Measurements from ENCODE around the gene ESR1. TPM values are rescaled to one million over a fixed set of nuclear protein-coding genes. Genes with fewer than 3 reads are reported as not detected.
"Not testable (repeated sequence)": the region's sequence is repeated elsewhere in the genome, so short reads cannot be mapped to it uniquely, and the experiment has no call there.

The ESR1 gene
- total RNA-seq, 1 experiment from 2014 or later, result not detected

DNA sequence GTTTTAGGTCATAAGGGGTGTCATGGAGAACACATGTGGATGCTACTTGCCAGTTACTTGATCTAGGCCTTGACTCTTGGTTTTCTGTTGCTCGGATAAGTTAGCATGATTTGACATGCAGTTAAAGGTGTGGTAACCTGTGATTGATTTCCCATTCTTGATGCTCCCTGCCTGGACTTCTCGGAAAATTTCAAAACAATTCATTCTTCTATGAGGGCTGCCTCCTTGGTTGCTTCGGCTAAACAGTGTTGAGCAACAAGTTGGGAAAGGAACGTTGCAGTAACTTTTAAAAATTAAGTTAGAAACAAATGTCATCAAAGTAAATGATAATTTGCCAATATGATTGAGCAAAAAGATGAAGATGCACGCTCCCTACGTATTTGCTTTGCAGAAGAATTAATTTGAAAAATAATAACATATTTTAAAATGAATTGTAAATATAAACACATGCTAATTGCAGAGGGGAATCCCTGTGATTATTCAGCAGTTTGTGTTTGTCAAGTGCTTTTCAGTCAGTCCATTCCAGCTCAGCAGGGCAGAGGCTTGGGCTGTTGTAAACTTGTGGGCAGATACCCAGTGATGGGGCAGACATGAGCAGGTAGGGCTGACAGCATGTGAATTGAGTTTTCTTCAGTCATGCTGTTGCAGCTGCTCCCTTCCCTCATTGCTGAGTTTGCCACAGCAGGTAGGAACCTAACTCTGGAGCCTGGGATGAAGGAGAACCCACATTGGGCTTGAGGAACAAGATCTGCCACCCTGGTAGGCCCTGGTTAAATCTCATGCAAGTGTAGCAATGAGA is 110.2 kb downstream of the ESR1 start:
- DNase-seq (ENCODE audit: low read depth in 1 of 2, low spot score in 2 of 2), result no peak

DNA sequence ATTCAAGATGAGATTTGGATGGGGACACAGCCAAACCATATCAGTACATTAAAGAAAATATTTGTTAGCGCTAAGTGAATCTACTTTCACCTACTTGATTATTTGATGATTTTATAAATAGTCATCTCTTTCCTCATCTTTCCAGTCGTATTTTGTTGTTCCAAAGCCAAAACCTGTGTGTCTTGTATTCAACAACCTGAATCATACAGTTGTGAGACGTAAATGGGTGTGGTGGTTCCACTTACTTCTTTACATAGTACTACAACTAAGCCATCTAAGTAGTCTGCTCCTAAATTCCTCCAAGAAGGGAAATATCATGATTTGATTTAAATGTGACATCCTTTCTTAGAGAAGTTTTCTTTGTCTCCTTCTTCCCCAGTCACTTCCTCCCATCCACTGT is 132.8 kb downstream of the ESR1 start:
- no peak for DNase-seq (ENCODE audit: low read depth in 1 of 2, low spot score in 2 of 2)
- Histone ChIP-seq H3K4me1 (replicated peaks) (no peaks in the 10 kb centered on the region), H3K36me3 (no peaks in the 10 kb centered on the region), H3K9me3 (replicated peaks) (no peaks in the 10 kb centered on the region), H3K4me3 (no peak overlapping the region), H3K27ac (no peak overlapping the region), H3K27me3 (replicated peaks) (no peaks in the 10 kb centered on the region; the same call in none of the 2 replicates)

More for the DNA sequence above, 110.2 kb downstream of the ESR1 start:
- peak overlapping the region; percentile 74 for H3K27ac ChIP-seq
- H3K4me3 ChIP-seq, result no peak overlapping the region
- no peaks in the 10 kb centered on the region for H3K27me3 ChIP-seq (replicated peaks)
- H3K9me3 ChIP-seq (replicated peaks), result no peaks in the 10 kb centered on the region
- no peaks in the 10 kb centered on the region for H3K36me3 ChIP-seq
- H3K4me1 ChIP-seq (replicated peaks), result peaks cover 39% of the 10 kb centered on the region

DNA sequence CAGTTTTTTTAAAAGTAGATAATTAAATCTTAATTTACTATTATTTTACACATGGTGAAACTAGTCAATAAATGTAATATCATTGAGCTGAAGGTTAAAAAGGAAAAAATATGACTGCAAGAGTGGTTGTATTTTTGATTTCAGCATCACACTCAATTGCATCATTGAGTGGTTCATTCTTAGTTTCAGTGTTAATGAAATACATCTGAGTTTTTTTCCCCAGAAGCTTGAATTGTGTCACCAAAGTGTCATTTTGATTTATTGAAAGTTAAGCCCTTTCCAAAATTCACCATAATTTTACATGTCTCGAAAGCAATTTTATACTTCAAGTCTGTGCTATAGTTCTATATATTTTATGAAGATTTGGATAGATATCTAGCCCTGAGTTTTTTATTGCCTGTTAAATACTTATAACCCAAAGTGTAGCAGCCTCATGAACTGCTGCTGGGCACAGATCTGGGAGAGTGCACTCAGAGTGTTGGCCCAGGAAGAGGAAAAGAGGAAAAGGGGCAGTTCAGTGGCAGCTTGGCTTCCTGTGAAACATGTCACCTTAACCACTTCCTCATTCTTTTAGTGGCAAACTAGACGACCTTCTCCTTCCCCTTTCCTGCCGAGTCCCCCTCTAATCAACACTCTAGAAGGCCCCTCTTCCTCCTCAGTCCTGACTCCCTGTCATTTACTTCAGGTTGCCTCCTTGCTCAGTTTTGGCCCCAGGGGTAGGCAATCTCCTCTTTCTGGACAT is 140.7 kb downstream of the ESR1 start:
- DNase-seq (ENCODE audit: low read depth in 1 of 2, low spot score in 2 of 2), result no peak
- no peaks in the 10 kb centered on the region for H3K27me3 ChIP-seq (replicated peaks)
- H3K4me3 ChIP-seq, result no peak overlapping the region
- H3K27ac ChIP-seq, result no peak overlapping the region
- no peaks in the 10 kb centered on the region for H3K9me3 ChIP-seq (replicated peaks)
- H3K4me1 ChIP-seq (replicated peaks), result no peaks in the 10 kb centered on the region
- no peaks in the 10 kb centered on the region for H3K36me3 ChIP-seq

DNA sequence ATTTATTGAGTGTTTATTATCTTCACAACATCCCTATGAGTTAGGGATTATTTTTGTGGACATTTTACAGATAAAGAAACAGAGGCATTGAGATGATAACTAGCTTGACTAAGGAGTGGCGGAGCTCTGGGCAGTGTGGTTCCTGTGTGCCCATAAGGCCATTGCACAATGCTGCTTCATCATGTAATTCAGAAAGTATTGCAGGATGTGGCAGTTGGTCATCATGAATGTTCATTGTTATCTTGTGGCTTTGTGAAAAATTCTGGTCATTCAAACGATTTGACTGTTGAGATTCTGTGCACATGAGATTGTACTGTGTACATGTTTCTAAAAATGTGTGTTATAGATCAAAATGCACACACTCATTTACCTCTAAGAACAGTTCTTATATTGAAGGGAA is 150.8 kb downstream of the ESR1 start:
- Histone ChIP-seq H3K36me3 (no peaks in the 10 kb centered on the region), H3K4me1 (replicated peaks) (peaks cover 4% of the 10 kb centered on the region; the same call in 1 of the 2 replicates), H3K9me3 (replicated peaks) (no peaks in the 10 kb centered on the region; the same call in 1 of the 2 replicates), H3K4me3 (no peak overlapping the region), H3K27ac (no peak overlapping the region), H3K27me3 (replicated peaks) (no peaks in the 10 kb centered on the region)
- DNase-seq (ENCODE audit: low read depth in 1 of 2, low spot score in 2 of 2), result no peak

DNA sequence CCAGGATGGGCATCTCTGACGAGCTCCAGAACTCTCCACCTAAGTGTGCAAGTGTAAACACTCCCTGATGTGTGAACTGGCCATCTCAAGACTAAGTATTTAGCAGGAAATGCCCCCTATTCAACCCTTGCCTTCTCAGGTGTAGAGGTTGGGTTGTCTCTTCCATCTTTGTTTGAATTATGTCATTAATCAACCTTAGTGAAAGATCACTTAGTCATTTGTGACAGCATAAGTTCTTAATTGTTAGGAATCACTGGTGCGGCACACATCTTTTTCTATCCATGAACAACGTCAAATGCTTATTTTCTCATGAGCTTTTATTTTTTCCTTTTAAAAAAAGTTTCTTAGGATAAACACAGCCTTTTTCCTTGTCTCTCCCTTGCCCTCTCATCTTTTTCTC is 151.6 kb downstream of the ESR1 start:
- H3K9me3 ChIP-seq (replicated peaks), result no peaks in the 10 kb centered on the region; the same call in 1 of the 2 replicates
- H3K4me3 ChIP-seq, result no peak overlapping the region
- no peak overlapping the region for H3K27ac ChIP-seq
- H3K36me3 ChIP-seq, result no peaks in the 10 kb centered on the region
- peaks cover 4% of the 10 kb centered on the region; the same call in 1 of the 2 replicates for H3K4me1 ChIP-seq (replicated peaks)
- no peaks in the 10 kb centered on the region for H3K27me3 ChIP-seq (replicated peaks)
- no peak for DNase-seq (ENCODE audit: low read depth in 1 of 2, low spot score in 2 of 2)

DNA sequence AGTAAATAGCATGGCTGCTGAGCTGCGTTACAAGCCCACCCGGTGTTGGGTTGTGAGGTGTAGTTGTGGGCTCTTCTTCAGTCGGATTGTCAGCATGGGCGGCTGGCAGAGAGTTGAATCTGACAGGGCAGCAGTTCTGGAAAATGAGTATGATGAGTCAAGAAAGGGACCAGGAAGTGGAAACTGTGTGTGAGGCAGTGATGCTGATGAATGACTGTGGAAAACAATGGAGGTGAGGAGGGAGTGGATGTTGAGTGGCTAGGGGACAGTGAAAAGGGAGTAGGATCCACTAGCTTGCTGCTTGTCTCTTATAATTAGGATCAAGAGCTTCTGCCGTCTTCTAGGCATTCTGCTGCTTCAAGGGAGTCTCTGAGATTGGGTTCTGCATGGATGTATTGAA is 154.3 kb downstream of the ESR1 start:
- H3K4me3 ChIP-seq, result no peak overlapping the region
- H3K4me1 ChIP-seq (replicated peaks), result peaks cover 4% of the 10 kb centered on the region; the same call in 1 of the 2 replicates
- no peaks in the 10 kb centered on the region for H3K27me3 ChIP-seq (replicated peaks)
- H3K9me3 ChIP-seq (replicated peaks), result no peaks in the 10 kb centered on the region; the same call in 1 of the 2 replicates
- H3K27ac ChIP-seq, result no peak overlapping the region
- DNase-seq (ENCODE audit: low read depth in 1 of 2, low spot score in 2 of 2), result no peak
- H3K36me3 ChIP-seq, result no peaks in the 10 kb centered on the region

DNA sequence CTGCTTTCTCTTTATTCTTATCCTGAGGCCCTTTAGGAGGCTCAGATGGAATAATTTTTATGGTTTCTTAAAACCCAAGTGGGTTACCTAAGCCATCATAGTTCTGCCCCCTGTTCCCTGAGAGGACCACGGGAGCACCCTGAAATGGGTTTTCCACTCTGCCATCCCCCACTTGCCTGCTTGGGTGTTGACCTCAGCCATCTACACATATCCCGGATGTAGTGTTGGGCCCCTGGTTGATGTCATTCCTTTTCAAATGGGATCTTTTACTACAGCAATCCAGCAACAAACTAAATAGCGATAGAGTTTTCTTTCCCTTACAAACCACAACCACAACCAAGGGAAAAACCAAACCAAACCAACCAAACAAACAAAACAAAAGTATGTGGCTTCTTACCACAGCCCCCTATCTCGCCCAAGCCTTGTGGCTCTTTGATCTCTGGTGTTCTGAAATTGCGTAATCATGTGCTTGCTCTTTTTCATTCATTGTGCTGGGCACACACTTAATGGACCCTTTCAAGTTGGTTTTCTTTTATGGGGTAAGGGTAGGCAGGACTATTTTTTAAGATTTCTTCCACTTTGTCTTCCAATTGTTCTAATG is 154.9 kb downstream of the ESR1 start:
- Histone ChIP-seq H3K36me3 (no peaks in the 10 kb centered on the region), H3K4me3 (no peak overlapping the region), H3K27me3 (replicated peaks) (no peaks in the 10 kb centered on the region), H3K9me3 (replicated peaks) (no peaks in the 10 kb centered on the region; the same call in 1 of the 2 replicates), H3K27ac (no peak overlapping the region), H3K4me1 (replicated peaks) (peaks cover 4% of the 10 kb centered on the region; the same call in 1 of the 2 replicates)
- DNase-seq (ENCODE audit: low read depth in 1 of 2, low spot score in 2 of 2), result peak in 1 of 2 experiments; percentile 39

DNA sequence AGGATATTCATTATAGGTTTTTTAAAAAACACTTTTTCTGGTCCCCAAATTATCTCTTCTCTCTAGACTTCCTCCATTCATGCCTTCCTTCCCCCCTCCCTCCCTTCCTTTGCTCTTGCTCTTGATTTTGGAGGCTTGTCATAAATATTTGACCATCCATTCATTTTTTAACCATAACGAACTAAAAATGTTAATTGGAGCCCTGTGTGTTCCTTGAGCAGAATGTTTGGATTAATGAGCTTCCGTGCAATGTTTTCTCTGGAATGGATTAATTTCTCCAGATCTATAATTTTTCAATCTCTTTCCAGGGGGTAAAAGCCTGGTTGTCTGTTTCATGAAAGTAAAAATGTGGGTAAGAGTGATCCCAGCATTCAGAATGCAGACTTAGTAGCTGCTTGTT is 155.5 kb downstream of the ESR1 start:
- Histone ChIP-seq H3K27me3 (replicated peaks) (no peaks in the 10 kb centered on the region), H3K9me3 (replicated peaks) (no peaks in the 10 kb centered on the region; the same call in 1 of the 2 replicates), H3K36me3 (no peaks in the 10 kb centered on the region), H3K4me3 (no peak overlapping the region), H3K27ac (no peak overlapping the region), H3K4me1 (replicated peaks) (peaks cover 4% of the 10 kb centered on the region; the same call in 1 of the 2 replicates)
- DNase-seq (ENCODE audit: low read depth in 1 of 2, low spot score in 2 of 2), result no peak

DNA sequence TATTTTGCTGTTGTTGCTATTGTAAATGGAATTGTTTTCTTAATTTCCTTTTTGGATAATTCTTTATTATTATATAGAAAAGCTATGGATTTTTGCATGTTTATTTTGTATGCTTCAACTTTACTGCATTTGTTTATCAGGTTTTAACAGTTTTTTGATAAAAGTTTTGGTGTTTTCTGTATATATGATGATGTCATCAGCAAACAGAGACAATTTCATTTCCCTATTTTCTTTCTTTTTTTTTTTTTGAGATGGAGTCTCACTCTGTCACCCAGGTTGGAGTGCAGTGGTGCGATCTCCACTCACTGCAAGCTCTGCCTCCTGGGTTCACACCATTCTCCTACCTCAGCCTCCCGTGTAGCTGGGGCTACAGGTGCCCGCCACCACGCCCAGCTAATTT is 156.9 kb downstream of the ESR1 start:
- not testable (repeated sequence) for H3K4me3 ChIP-seq

DNA sequence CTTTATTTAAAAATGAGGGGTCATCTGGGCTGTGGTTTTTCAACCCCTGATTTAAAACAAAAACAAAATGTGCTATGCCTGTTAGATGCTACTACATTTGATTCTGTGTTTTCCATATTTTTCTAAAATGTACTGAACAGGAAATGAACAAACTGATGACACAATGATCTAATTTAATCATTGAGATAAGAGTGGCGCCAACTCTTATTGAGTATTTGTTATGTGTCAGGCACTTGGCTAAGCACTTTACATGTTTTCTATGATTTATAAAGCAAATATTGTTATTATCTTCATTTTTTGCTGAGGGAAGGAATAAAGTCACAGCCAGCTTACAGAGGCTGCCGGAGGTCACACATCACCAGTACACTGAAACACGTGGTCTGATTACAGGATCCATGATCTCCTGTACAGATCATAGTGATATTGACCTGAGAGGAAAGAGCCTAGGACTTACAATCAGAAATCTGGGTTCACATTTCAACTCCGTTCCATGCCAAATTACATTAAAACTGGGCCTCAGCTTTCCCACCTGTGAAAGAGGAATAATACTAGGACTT is 166.7 kb downstream of the ESR1 start:
- Histone ChIP-seq H3K27me3 (replicated peaks) (no peaks in the 10 kb centered on the region), H3K4me3 (no peak overlapping the region), H3K27ac (no peak overlapping the region), H3K4me1 (replicated peaks) (no peaks in the 10 kb centered on the region), H3K9me3 (replicated peaks) (no peaks in the 10 kb centered on the region), H3K36me3 (no peaks in the 10 kb centered on the region)
- DNase-seq (ENCODE audit: low read depth in 1 of 2, low spot score in 2 of 2), result no peak

More for the DNA sequence above, 156.9 kb downstream of the ESR1 start:
- not testable (repeated sequence) for H3K4me1 ChIP-seq (replicated peaks); H3K27ac ChIP-seq; DNase-seq (ENCODE audit: low read depth in 1 of 2, low spot score in 2 of 2); H3K36me3 ChIP-seq; H3K9me3 ChIP-seq (replicated peaks); H3K27me3 ChIP-seq (replicated peaks)

DNA sequence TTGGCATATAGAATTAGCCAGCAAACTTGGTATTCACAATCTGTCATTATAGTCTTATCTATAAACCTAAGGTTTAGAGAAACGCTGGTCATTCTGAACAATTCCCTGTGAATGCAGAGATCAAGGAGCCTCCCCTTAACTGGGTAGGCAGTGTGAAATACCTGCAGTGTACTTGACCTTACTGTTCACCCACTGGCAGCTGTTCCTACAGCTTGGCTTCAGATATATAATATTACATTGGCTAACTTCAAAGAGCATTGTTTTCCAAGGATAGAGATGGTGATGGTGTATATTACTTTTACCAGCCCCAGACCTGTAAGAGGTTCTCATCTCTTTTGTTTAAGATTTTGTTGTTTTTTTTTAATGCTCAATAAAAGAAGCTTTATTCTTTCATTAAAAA is 168.3 kb downstream of the ESR1 start:
- H3K4me1 ChIP-seq (replicated peaks), result no peaks in the 10 kb centered on the region
- no peaks in the 10 kb centered on the region for H3K36me3 ChIP-seq
- no peaks in the 10 kb centered on the region for H3K27me3 ChIP-seq (replicated peaks)
- no peak overlapping the region for H3K4me3 ChIP-seq
- H3K27ac ChIP-seq, result no peak overlapping the region
- no peak for DNase-seq (ENCODE audit: low read depth in 1 of 2, low spot score in 2 of 2)
- no peaks in the 10 kb centered on the region for H3K9me3 ChIP-seq (replicated peaks)

DNA sequence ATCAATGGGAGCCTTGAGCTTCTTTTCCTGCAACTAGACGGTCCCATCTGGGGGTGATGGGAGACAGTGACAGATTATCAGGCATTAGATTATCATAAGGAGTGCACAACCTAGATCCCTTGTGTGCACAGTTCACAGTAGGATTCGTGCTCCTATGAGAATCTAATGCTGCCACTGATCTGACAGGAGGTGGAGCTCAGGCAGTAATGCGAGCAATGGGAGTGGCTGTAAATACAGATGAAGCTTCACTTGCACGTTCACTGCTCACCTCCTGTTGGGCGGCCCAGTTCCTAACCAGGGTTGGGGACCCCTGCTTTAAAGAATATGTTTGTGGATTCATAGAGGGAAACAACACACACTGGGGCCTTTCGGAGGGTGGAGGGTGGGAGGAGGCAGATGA is 180.7 kb downstream of the ESR1 start:
- DNase-seq (ENCODE audit: low read depth in 1 of 2, low spot score in 2 of 2); H3K36me3 ChIP-seq; H3K27me3 ChIP-seq (replicated peaks); H3K4me3 ChIP-seq; H3K9me3 ChIP-seq (replicated peaks); H3K4me1 ChIP-seq (replicated peaks); H3K27ac ChIP-seq: not testable (repeated sequence)

DNA sequence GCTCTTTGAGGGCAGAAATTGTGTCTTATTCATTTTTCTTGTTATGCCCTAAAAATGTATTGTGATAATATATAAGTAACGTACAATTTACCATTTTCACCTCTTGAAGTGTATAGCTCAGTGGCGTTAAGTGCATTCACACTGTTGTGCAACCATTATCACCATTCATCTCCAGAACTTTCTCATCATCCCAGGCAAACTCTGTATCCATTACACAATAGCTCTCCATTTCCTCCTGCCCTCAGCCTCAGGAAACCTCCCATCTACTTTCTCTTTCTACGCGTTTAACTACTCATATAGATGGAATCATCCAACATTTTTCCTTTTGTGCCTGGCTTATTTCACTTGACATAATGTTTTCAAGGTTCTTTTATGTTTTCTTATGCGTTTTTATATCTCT is 184.6 kb downstream of the ESR1 start:
- no peak for DNase-seq (ENCODE audit: low read depth in 1 of 2, low spot score in 2 of 2)
- Histone ChIP-seq H3K4me3 (no peak overlapping the region), H3K9me3 (replicated peaks) (no peaks in the 10 kb centered on the region), H3K27me3 (replicated peaks) (no peaks in the 10 kb centered on the region), H3K36me3 (no peaks in the 10 kb centered on the region), H3K27ac (no peak overlapping the region), H3K4me1 (replicated peaks) (no peaks in the 10 kb centered on the region)

Measured in SJSA1 (cell line).